ENCODE data around the gene LAMTOR5.

- no peak for TF ChIP-seq SIN3A (IDR thresholded peaks at IDR 0.05; ENCODE audit: borderline replicate concordance, insufficient read depth, low read length)
- TF ChIP-seq, protein P1, sequence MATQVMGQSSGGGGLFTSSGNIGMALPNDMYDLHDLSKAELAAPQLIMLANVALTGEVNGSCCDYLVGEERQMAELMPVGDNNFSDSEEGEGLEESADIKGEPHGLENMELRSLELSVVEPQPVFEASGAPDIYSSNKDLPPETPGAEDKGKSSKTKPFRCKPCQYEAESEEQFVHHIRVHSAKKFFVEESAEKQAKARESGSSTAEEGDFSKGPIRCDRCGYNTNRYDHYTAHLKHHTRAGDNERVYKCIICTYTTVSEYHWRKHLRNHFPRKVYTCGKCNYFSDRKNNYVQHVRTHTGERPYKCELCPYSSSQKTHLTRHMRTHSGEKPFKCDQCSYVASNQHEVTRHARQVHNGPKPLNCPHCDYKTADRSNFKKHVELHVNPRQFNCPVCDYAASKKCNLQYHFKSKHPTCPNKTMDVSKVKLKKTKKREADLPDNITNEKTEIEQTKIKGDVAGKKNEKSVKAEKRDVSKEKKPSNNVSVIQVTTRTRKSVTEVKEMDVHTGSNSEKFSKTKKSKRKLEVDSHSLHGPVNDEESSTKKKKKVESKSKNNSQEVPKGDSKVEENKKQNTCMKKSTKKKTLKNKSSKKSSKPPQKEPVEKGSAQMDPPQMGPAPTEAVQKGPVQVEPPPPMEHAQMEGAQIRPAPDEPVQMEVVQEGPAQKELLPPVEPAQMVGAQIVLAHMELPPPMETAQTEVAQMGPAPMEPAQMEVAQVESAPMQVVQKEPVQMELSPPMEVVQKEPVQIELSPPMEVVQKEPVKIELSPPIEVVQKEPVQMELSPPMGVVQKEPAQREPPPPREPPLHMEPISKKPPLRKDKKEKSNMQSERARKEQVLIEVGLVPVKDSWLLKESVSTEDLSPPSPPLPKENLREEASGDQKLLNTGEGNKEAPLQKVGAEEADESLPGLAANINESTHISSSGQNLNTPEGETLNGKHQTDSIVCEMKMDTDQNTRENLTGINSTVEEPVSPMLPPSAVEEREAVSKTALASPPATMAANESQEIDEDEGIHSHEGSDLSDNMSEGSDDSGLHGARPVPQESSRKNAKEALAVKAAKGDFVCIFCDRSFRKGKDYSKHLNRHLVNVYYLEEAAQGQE (IDR thresholded peaks at IDR 0.05; ENCODE audit: insufficient read depth in 1 of 2, low read depth in 2 of 2, low read length in 2 of 2) = no peak
- TF ChIP-seq POLR2AphosphoS5 (IDR thresholded peaks at IDR 0.05; ENCODE audit: low read depth, low read length) = no peak
These were observed 43.3 kb downstream of the LAMTOR5 start for GRCh38 chr1:110364221-110364620.
